Iris pigment epithelial cell (primary cell): ENCODE results near the gene PRDM15.

Experiments used
- DNase-seq: peaks from one replicate; pipeline ENCODE4 v3.0.0-alpha.2; 2011; ENCODE audit warnings: low read depth

The PRDM15 gene

GRCh38 chr21:41864311-41865001 is 14.7 kb downstream of the PRDM15 start:
- no peak for DNase-seq

GRCh38 chr21:41863439-41863740 is 15.8 kb downstream of the PRDM15 start:
- no peak for DNase-seq

- no peak for DNase-seq
Measured at GRCh38 chr21:41861987-41862386, 17.2 kb downstream of the PRDM15 start.

- no peak for DNase-seq
Measured at GRCh38 chr21:41861255-41861654, 17.9 kb downstream of the PRDM15 start.

GRCh38 chr21:41859297-41859980 is 19.7 kb downstream of the PRDM15 start:
- no peak for DNase-seq

GRCh38 chr21:41858466-41859296 is 20.5 kb downstream of the PRDM15 start:
- DNase-seq = no peak

GRCh38 chr21:41857771-41858300 is 21.3 kb downstream of the PRDM15 start:
- no peak for DNase-seq

GRCh38 chr21:41856572-41856971 is 22.6 kb downstream of the PRDM15 start:
- no peak for DNase-seq

GRCh38 chr21:41854426-41854995 is 24.6 kb downstream of the PRDM15 start:
- DNase-seq = no peak

- no peak for DNase-seq
Measured at GRCh38 chr21:41852929-41853320, 26.2 kb downstream of the PRDM15 start.

- DNase-seq = no peak
Measured at GRCh38 chr21:41852151-41852928, 26.8 kb downstream of the PRDM15 start.

- no peak for DNase-seq
Measured at GRCh38 chr21:41851090-41851790, 27.9 kb downstream of the PRDM15 start.

- DNase-seq = no peak
Measured at GRCh38 chr21:41850085-41850484, 29.1 kb downstream of the PRDM15 start.

GRCh38 chr21:41848958-41849580 is 30.1 kb downstream of the PRDM15 start:
- DNase-seq = peak; percentile 21

- no peak for DNase-seq
Measured at GRCh38 chr21:41848533-41848932, 30.6 kb downstream of the PRDM15 start.

- peak; percentile 6 for DNase-seq
Measured at GRCh38 chr21:41847066-41847804, 31.9 kb downstream of the PRDM15 start.

GRCh38 chr21:41846536-41846935 is 32.6 kb downstream of the PRDM15 start:
- DNase-seq = no peak

- no peak for DNase-seq
Measured at GRCh38 chr21:41846033-41846317, 33.2 kb downstream of the PRDM15 start.

GRCh38 chr21:41845310-41846032 is 33.7 kb downstream of the PRDM15 start:
- DNase-seq = no peak
